Gastroesophageal sphincter (tissue), 3 donors: Measurements from ENCODE around the gene KCNB1.

Experiments used
- EP300 ChIP-seq: sonication (generic); formaldehyde crosslinking; IDR thresholded peaks from one replicate; pipeline ENCODE4 v1.6.1; 2017; ENCODE audit warnings: antibody characterized with exemption, mild to moderate bottlenecking
- POLR2A ChIP-seq, 2 donors: fragments of 450-650 bp; IDR thresholded peaks; one replicate each; pipeline ENCODE4 v1.6.1; 2017; ENCODE audit warnings: antibody characterized with exemption in 2 of 2, mild to moderate bottlenecking in 2 of 2, moderate library complexity in 1 of 2
- POLR2AphosphoS5 ChIP-seq: sonication (generic); formaldehyde crosslinking; IDR thresholded peaks from one replicate; pipeline ENCODE4 v1.6.1; 2017; ENCODE audit warnings: antibody characterized with exemption
- TF ChIP-seq, protein P1 (sequence below), 4 experiments: fragments of 200-600 bp in 2 of 4; fragments of 450-650 bp in 2 of 4; sonication (generic) in 1 of 4; IDR thresholded peaks; one replicate each; pipeline ENCODE4 v1.5.1; 2017 to 2019; ENCODE audit warnings: antibody characterized with exemption in 4 of 4, mild to moderate bottlenecking in 2 of 4, moderate library complexity in 2 of 4

DNA sequence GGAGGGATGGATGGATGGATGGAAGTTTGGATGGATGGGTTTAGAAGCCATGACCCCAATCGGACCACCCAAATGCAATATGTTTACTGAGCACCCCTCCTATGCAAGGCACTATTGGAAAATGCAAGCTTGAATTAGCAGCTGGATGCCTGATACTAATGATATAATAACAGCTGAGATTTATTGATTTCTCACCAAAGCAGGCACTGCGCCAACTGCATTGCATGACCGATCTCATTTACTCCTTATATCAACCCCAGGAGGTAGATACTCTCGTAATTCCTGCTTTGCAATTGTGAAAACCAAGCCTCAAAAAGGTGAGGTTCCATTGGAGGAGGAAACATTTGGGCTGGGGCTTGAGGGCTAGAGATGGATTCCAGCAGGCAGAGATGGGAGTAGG is 89.7 kb downstream of the KCNB1 start:
- TF ChIP-seq, protein P1, sequence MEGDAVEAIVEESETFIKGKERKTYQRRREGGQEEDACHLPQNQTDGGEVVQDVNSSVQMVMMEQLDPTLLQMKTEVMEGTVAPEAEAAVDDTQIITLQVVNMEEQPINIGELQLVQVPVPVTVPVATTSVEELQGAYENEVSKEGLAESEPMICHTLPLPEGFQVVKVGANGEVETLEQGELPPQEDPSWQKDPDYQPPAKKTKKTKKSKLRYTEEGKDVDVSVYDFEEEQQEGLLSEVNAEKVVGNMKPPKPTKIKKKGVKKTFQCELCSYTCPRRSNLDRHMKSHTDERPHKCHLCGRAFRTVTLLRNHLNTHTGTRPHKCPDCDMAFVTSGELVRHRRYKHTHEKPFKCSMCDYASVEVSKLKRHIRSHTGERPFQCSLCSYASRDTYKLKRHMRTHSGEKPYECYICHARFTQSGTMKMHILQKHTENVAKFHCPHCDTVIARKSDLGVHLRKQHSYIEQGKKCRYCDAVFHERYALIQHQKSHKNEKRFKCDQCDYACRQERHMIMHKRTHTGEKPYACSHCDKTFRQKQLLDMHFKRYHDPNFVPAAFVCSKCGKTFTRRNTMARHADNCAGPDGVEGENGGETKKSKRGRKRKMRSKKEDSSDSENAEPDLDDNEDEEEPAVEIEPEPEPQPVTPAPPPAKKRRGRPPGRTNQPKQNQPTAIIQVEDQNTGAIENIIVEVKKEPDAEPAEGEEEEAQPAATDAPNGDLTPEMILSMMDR (IDR thresholded peaks at IDR 0.05) = no peak
- TF ChIP-seq EP300 = no peak
- TF ChIP-seq POLR2AphosphoS5 = no peak
- no peak for TF ChIP-seq POLR2A (IDR thresholded peaks at IDR 0.05)
